Liver (tissue), 3 donors: ENCODE measurements around the gene TAPT1.

Experiments used
- CTCF ChIP-seq: fragments of 150-350 bp; IDR thresholded peaks from 2 replicates; pipeline ENCODE4 v1.5.1; 2017; ENCODE audit warnings: improper control_type of control experiment, low read depth, low read length; ENCODE audit not compliant: missing input control
- JUND ChIP-seq, 2 donors: IDR thresholded peaks; 2 replicates each; pipeline ENCODE4 v1.6.1; 2016; ENCODE audit warnings: antibody characterized with exemption in 2 of 2
- MAX ChIP-seq: IDR thresholded peaks from 2 replicates; pipeline ENCODE4 v1.6.1; 2016; ENCODE audit warnings: antibody characterized with exemption
- REST ChIP-seq: IDR thresholded peaks from 2 replicates; pipeline ENCODE4 v1.6.1; 2016; ENCODE audit warnings: antibody characterized with exemption, mild to moderate bottlenecking
- TAF1 ChIP-seq: conservative IDR thresholded peaks from 2 replicates; pipeline ENCODE4 v1.6.1; 2016; ENCODE audit warnings: antibody characterized with exemption, mild to moderate bottlenecking
- YY1 ChIP-seq: IDR thresholded peaks from 2 replicates; pipeline ENCODE4 v1.6.1; 2016; ENCODE audit warnings: antibody characterized with exemption, mild to moderate bottlenecking
- donor health status: healthy.
- donor health status: healthy.

- no peak for TF ChIP-seq CTCF
- no peak for TF ChIP-seq TAF1
- no peak for TF ChIP-seq JUND (IDR thresholded peaks at IDR 0.05)
- no peak for TF ChIP-seq YY1
- TF ChIP-seq MAX, result no peak
- TF ChIP-seq REST, result no peak
Measured at GRCh38 chr4:16194214-16194613, 32.1 kb downstream of the TAPT1 start.
